ENCODE results near the gene CDHR3. TPM values are rescaled to one million over a fixed set of nuclear protein-coding genes. Genes with fewer than 3 reads are reported as not detected.
"Not testable (repeated sequence)": the region's sequence is repeated elsewhere in the genome, so short reads cannot be mapped to it uniquely, and the experiment has no call there.

Gene CDHR3
- total and polyA plus RNA-seq, 2 donors from 2014 or later: 3.6 to 7.1 TPM

DNA sequence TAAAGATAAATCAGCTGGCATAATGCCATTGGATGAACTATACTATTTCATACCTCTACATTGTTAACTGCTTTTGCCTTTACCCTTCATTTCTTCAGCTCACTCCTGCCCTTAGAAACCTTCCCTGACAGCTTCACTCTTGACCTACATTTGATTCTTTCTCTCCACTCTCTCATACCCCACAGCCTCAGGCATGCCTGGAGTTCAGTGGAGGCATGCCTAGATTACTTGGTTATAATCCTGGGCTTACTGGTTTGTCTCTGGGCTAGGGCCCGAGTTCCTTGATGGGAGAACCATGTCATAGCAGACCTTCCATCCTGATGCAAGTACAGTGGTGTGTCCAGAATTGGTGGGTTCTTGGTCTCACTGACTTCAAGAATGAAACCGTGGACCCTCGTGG is 8.4 kb upstream of the CDHR3 start:
- Histone ChIP-seq H3K27ac (ENCODE audit: low read depth in 2 of 2, low read length in 2 of 2) (no peak overlapping the region), H3K36me3 (ENCODE audit: control insufficient read depth in 2 of 3, insufficient read depth in 3 of 3, low read length in 3 of 3) (peaks cover 0 to 2% (median 0%) of the 10 kb centered on the region in 3 donors), H3K27me3 (ENCODE audit: control insufficient read depth, insufficient read depth, low read length) (no peaks in the 10 kb centered on the region), H3K9ac (ENCODE audit: low read length in 3 of 3) (no peak overlapping the region), H3K4me1 (ENCODE audit: control insufficient read depth in 2 of 3, insufficient read depth in 2 of 3, low read depth in 1 of 3, low read length in 3 of 3) (no peaks in the 10 kb centered on the region), H3K9me3 (ENCODE audit: control insufficient read depth in 2 of 3, insufficient read depth in 1 of 3, low read length in 3 of 3) (no peaks in the 10 kb centered on the region), H3K4me3 (ENCODE audit: low read length in 3 of 3) (no peak overlapping the region)
- FAIRE-seq (no peak), DNase-seq (no peak)
- intact Hi-C loops (cut with DNase I): no loop called here
- TF ChIP-seq, protein P1, sequence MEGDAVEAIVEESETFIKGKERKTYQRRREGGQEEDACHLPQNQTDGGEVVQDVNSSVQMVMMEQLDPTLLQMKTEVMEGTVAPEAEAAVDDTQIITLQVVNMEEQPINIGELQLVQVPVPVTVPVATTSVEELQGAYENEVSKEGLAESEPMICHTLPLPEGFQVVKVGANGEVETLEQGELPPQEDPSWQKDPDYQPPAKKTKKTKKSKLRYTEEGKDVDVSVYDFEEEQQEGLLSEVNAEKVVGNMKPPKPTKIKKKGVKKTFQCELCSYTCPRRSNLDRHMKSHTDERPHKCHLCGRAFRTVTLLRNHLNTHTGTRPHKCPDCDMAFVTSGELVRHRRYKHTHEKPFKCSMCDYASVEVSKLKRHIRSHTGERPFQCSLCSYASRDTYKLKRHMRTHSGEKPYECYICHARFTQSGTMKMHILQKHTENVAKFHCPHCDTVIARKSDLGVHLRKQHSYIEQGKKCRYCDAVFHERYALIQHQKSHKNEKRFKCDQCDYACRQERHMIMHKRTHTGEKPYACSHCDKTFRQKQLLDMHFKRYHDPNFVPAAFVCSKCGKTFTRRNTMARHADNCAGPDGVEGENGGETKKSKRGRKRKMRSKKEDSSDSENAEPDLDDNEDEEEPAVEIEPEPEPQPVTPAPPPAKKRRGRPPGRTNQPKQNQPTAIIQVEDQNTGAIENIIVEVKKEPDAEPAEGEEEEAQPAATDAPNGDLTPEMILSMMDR (IDR thresholded peaks at IDR 0.05; ENCODE audit: borderline replicate concordance, extremely low read depth, insufficient read depth): no peak

DNA sequence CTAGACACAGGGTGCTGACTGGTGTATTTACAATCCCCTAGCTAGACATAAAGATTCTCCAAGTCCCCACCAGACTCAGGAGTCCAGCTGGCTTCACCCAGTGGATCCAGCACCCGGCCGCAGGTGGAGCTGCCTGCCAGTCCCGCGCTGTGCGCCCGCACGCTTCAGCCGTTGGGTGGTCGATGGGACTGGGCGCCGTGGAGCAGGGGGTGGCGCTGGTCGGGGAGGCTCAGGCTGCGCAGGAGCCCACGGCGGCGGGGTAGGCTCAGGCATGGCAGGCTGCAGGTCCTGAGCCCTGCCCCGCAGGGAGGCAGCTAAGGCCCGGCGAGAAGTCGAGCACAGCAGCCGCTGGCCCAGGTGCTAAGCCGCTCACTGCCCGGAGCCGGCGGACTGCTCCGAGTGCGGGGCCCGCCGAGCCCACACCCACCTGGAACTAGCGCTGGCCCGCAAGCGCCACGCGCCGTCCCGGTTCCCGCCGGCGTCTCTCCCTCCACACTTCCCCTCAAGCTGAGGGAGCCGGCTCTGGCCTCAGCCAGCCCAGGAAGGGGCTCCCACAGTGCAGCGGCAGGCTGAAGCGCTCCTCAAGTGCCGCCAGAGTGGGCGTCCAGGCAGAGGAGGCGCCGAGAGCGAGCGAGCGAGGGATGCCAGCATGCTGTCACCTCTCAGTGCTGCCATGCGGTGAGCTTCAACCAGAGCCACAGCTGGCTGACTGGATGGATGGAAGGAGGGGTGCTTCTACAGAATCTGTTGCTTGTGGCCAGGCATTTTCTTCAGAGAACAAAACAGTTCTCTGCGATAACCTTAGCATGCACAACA is 7.2 kb upstream of the CDHR3 start:
- H3K4me1 ChIP-seq (ENCODE audit: control insufficient read depth in 2 of 3, insufficient read depth in 2 of 3, low read depth in 1 of 3, low read length in 3 of 3); FAIRE-seq; H3K9ac ChIP-seq (ENCODE audit: low read length in 3 of 3); DNase-seq; H3K27ac ChIP-seq (ENCODE audit: low read depth in 2 of 2, low read length in 2 of 2); H3K4me3 ChIP-seq (ENCODE audit: low read length in 3 of 3); H3K36me3 ChIP-seq (ENCODE audit: control insufficient read depth in 2 of 3, insufficient read depth in 3 of 3, low read length in 3 of 3); H3K27me3 ChIP-seq (ENCODE audit: control insufficient read depth, insufficient read depth, low read length); intact Hi-C loops (cut with DNase I); H3K9me3 ChIP-seq (ENCODE audit: control insufficient read depth in 2 of 3, insufficient read depth in 1 of 3, low read length in 3 of 3): not testable (repeated sequence)

DNA sequence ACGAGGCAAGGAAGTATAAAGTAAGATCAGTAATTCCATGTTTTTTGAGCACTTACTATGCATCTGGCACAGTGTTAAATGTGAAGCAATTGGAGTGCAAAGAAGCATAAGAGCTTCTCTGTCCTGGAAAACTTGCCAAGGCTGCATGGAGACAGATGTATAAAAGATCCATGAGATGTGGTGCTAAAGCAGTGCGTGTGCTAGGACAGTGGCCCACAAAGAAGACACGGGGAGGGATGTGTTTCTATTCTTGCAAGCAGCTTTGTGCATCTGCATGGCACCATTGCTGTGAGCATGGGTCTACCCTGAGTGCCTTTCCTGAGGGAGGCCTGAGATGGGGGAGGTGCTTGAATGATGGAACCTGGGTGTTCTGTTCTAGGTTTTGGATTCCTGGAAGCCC is 5.1 kb upstream of the CDHR3 start:
- no peak overlapping the region for H3K27ac ChIP-seq (ENCODE audit: low read depth in 2 of 2, low read length in 2 of 2)
- TF ChIP-seq, protein P1 (IDR thresholded peaks at IDR 0.05; ENCODE audit: borderline replicate concordance, extremely low read depth, insufficient read depth): no peak
- DNase-seq (no peak), FAIRE-seq (no peak)
- no peaks in the 10 kb centered on the region for H3K27me3 ChIP-seq (ENCODE audit: control insufficient read depth, insufficient read depth, low read length)
- no peaks in the 10 kb centered on the region for H3K4me1 ChIP-seq (ENCODE audit: control insufficient read depth in 2 of 3, insufficient read depth in 2 of 3, low read depth in 1 of 3, low read length in 3 of 3)
- H3K36me3 ChIP-seq (ENCODE audit: control insufficient read depth in 2 of 3, insufficient read depth in 3 of 3, low read length in 3 of 3): no peaks in the 10 kb centered on the region
- H3K9me3 ChIP-seq (ENCODE audit: control insufficient read depth in 2 of 3, insufficient read depth in 1 of 3, low read length in 3 of 3): no peaks in the 10 kb centered on the region
- H3K9ac ChIP-seq (ENCODE audit: low read length in 3 of 3): no peak overlapping the region
- H3K4me3 ChIP-seq (ENCODE audit: low read length in 3 of 3): no peak overlapping the region
- intact Hi-C loops (cut with DNase I): no loop called here

DNA sequence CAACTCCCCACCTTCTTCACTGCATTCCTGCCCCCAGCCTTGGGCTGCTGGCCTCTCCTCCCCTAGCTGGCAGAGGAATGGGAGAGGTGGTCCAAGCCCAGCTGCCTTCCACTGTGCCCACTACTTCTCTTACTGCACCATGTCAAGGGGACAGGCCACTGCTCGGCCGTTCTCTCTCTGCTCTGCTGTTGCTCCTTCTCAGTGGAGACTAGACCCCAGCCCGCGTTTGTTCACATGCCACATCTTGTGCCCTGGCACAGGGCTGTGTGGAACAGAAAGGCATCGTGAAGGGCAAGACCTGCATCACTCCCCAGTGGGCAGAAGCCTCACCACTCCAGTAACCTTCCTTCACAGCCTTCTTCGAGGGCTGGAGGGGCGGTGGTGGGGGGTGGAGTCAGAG is 711 bp upstream of the CDHR3 start:
- no peak overlapping the region for H3K9ac ChIP-seq (ENCODE audit: low read length in 3 of 3)
- H3K27ac ChIP-seq (ENCODE audit: low read depth in 2 of 2, low read length in 2 of 2): no peak overlapping the region
- H3K9me3 ChIP-seq (ENCODE audit: control insufficient read depth in 2 of 3, insufficient read depth in 1 of 3, low read length in 3 of 3): no peaks in the 10 kb centered on the region
- TF ChIP-seq, protein P1 (IDR thresholded peaks at IDR 0.05; ENCODE audit: borderline replicate concordance, extremely low read depth, insufficient read depth): no peak
- DNase-seq: no peak
- no peaks in the 10 kb centered on the region for H3K36me3 ChIP-seq (ENCODE audit: control insufficient read depth in 2 of 3, insufficient read depth in 3 of 3, low read length in 3 of 3)
- intact Hi-C loops (cut with DNase I): no loop called here
- FAIRE-seq: no peak
- no peaks in the 10 kb centered on the region for H3K27me3 ChIP-seq (ENCODE audit: control insufficient read depth, insufficient read depth, low read length)
- no peaks in the 10 kb centered on the region for H3K4me1 ChIP-seq (ENCODE audit: control insufficient read depth in 2 of 3, insufficient read depth in 2 of 3, low read depth in 1 of 3, low read length in 3 of 3)
- no peak overlapping the region for H3K4me3 ChIP-seq (ENCODE audit: low read length in 3 of 3)

Measured in kidney (tissue), 14 donors.